Epithelial cell of alveolus of lung (primary cell): ENCODE measurements around the gene CIAPIN1. TPM values are rescaled to one million over a fixed set of nuclear protein-coding genes. Genes with fewer than 3 reads are reported as not detected.

Experiments used
- total RNA-seq: library from RNA; depleted of rRNA; stranded (reverse); fragments of >200 nt; gene quantifications from 2 replicates; pipeline ENCODE4 v1.2.1, GENCODE V29; 2015

CIAPIN1 gene
- 43.2 and 43.6 TPM in 2 replicates for total RNA-seq

GRCh38 chr16:57447186-57447962 is at the start of gene CIAPIN1, which contains the start of gene COQ9:
TSS of gene CIAPIN1 (minus strand) at chr16:57447385. CDS start at chr16:57440928, 6,457 bp downstream.
TSS of gene COQ9 (plus strand) at chr16:57447479. CDS start at chr16:57447506, 27 bp downstream.

GRCh38 chr16:57485916-57486857 is 39.0 kb upstream of the CIAPIN1 start, which contains the start of gene DOK4:
TSS of gene DOK4 (minus strand) at chr16:57486493. CDS start at chr16:57479507, 6,986 bp downstream.

GRCh38 chr16:57462209-57462977 is 15.2 kb upstream of the CIAPIN1 start, which contains the start of gene POLR2C:
TSS of gene POLR2C (plus strand) at chr16:57462679. CDS start at chr16:57462725, 46 bp downstream.

GRCh38 chr16:57403965-57404817 is 43.0 kb downstream of the CIAPIN1 start, which contains the start of gene CCL17:
TSS of gene CCL17 (plus strand) at chr16:57404767. CDS start at chr16:57413933, 9,166 bp downstream.

Other genes with a start within 250 kb of the CIAPIN1 start
- gene ARL2BP, start 202.1 kb downstream of the CIAPIN1 start, total RNA-seq, result 59.6 and 62.4 TPM in 2 replicates
- gene PLLP, start 162.7 kb downstream of the CIAPIN1 start, total RNA-seq, result 0.91 TPM in 1 of 2 replicates, not detected in the other
- not detected in 2 replicates for gene CCL22, start 88.6 kb downstream of the CIAPIN1 start, total RNA-seq
- 0.91 TPM in 1 of 2 replicates, not detected in the other for gene CX3CL1, start 74.9 kb downstream of the CIAPIN1 start, total RNA-seq
- gene CCL17, start 42.6 kb downstream of the CIAPIN1 start, total RNA-seq, result not detected in 2 replicates
- 27.2 and 44.6 TPM in 2 replicates for gene COQ9, start 94 bp upstream of the CIAPIN1 start, total RNA-seq
- 111 and 116 TPM in 2 replicates for gene POLR2C, start 15.3 kb upstream of the CIAPIN1 start, total RNA-seq
- 26.4 and 29.0 TPM in 2 replicates for gene DOK4, start 39.1 kb upstream of the CIAPIN1 start, total RNA-seq
- gene CCDC102A, start 89.2 kb upstream of the CIAPIN1 start, total RNA-seq, result 12.5 and 18.7 TPM in 2 replicates
- gene ADGRG5, start 95.3 kb upstream of the CIAPIN1 start, total RNA-seq, result not detected in 2 replicates
- gene ADGRG1, start 181.2 kb upstream of the CIAPIN1 start, total RNA-seq, result 1.4 and 8.5 TPM in 2 replicates
- not detected in 2 replicates for gene ADGRG3, start 220.9 kb upstream of the CIAPIN1 start, total RNA-seq
- 0.91 TPM in 1 of 2 replicates, not detected in the other for gene DRC7, start 247.4 kb upstream of the CIAPIN1 start, total RNA-seq